Trophoblast cell (in vitro differentiated cells and primary cell): ENCODE measurements around the gene ACY1.
A peak's percentile ranks its signal among the peaks of the same experiment; 100 is the strongest.

Experiments
- DNase-seq, 2 donors: peaks; one replicate each; pipeline ENCODE4 v3.0.0-alpha.2; 2016
- H2AFZ ChIP-seq: 2 replicates; pipeline ENCODE4 v1.6.1; 2013; ENCODE audit warnings: low read length, moderate library complexity, mild to moderate bottlenecking; ENCODE audit not compliant: insufficient read depth, poor library complexity
- H2AK5ac ChIP-seq: 2 replicates; pipeline ENCODE4 v1.6.1; 2013; ENCODE audit warnings: mild to moderate bottlenecking, low read length
- H2BK120ac ChIP-seq: 2 replicates; pipeline ENCODE4 v1.6.1; 2013; ENCODE audit warnings: low read length, mild to moderate bottlenecking, moderate library complexity; ENCODE audit not compliant: insufficient read depth, poor library complexity
- H2BK12ac ChIP-seq: 2 replicates; pipeline ENCODE4 v1.6.1; 2013; ENCODE audit warnings: mild to moderate bottlenecking, low read length, moderate library complexity
- H2BK5ac ChIP-seq: 2 replicates; pipeline ENCODE4 v1.6.1; 2013; ENCODE audit warnings: low read length, low read depth, moderate library complexity, mild to moderate bottlenecking; ENCODE audit not compliant: poor library complexity
- H3K14ac ChIP-seq: 2 replicates; pipeline ENCODE4 v1.6.1; 2013; ENCODE audit warnings: mild to moderate bottlenecking, low read length
- H3K18ac ChIP-seq: 2 replicates; pipeline ENCODE4 v1.6.1; 2013; ENCODE audit warnings: mild to moderate bottlenecking, low read length
- H3K23ac ChIP-seq: 2 replicates; pipeline ENCODE4 v1.6.1; 2013; ENCODE audit warnings: low read length
- H3K27ac ChIP-seq: 2 replicates; pipeline ENCODE4 v1.5.1; 2013; ENCODE audit warnings: low read depth, mild to moderate bottlenecking, inconsistent platforms, low read length, moderate library complexity
- H3K27me3 ChIP-seq: 2 replicates; pipeline ENCODE4 v1.6.1; 2013; ENCODE audit warnings: inconsistent platforms, mild to moderate bottlenecking, low read length, moderate library complexity; ENCODE audit not compliant: insufficient read depth
- H3K36me3 ChIP-seq, 2 experiments: 1 replicate in 1 of 2; 2 replicates in 1 of 2; pipeline ENCODE4 v1.6.1; 2013; ENCODE audit warnings: low read length in 2 of 2, mild to moderate bottlenecking in 2 of 2, moderate library complexity in 1 of 2; ENCODE audit not compliant: insufficient read depth in 2 of 2, control insufficient read depth in 1 of 2
- H3K4ac ChIP-seq: 2 replicates; pipeline ENCODE4 v1.6.1; 2013; ENCODE audit warnings: low read depth, mild to moderate bottlenecking, low read length, moderate library complexity
- H3K4me1 ChIP-seq, 2 experiments: 1 replicate in 1 of 2; 2 replicates in 1 of 2; pipeline ENCODE4 v1.6.1; 2013; ENCODE audit warnings: low read length in 2 of 2, mild to moderate bottlenecking in 2 of 2, moderate library complexity in 1 of 2; ENCODE audit not compliant: insufficient read depth in 2 of 2, control insufficient read depth in 1 of 2
- H3K4me2 ChIP-seq: 2 replicates; pipeline ENCODE4 v1.6.1; 2013; ENCODE audit warnings: inconsistent platforms, mild to moderate bottlenecking, low read length, moderate library complexity
- H3K4me3 ChIP-seq: 2 replicates; pipeline ENCODE4 v1.5.1; 2013; ENCODE audit warnings: mild to moderate bottlenecking, low read depth, low read length, inconsistent platforms
- H3K79me1 ChIP-seq: one replicate; pipeline ENCODE4 v1.6.1; 2013; ENCODE audit warnings: low read length
- H3K79me2 ChIP-seq: 2 replicates; pipeline ENCODE4 v1.6.1; 2013; ENCODE audit warnings: low read length, mild to moderate bottlenecking; ENCODE audit not compliant: control insufficient read depth, insufficient read depth, poor library complexity
- H3K9ac ChIP-seq: 2 replicates; pipeline ENCODE4 v1.6.1; 2013; ENCODE audit warnings: mild to moderate bottlenecking, low read length
- H3K9me3 ChIP-seq: 2 replicates; pipeline ENCODE4 v1.6.1; 2013; ENCODE audit warnings: low read depth, mild to moderate bottlenecking, control low read depth, inconsistent platforms, low read length; ENCODE audit not compliant: insufficient read depth
- H4K12ac ChIP-seq: 2 replicates; pipeline ENCODE4 v1.6.1; 2013; ENCODE audit warnings: low read depth, mild to moderate bottlenecking, low read length, moderate library complexity
- H4K8ac ChIP-seq: 2 replicates; pipeline ENCODE4 v1.6.1; 2013; ENCODE audit warnings: low read depth, mild to moderate bottlenecking, low read length, moderate library complexity
- H4K91ac ChIP-seq: one replicate; pipeline ENCODE4 v1.6.1; 2013; ENCODE audit warnings: low read depth, mild to moderate bottlenecking, low read length, moderate library complexity
- WGBS: extraction: QIAGEN DNeasy Blood & Tissue Kit; methylation state at CpG from one replicate; pipeline ENCODE4 v1.1.7; 2013; ENCODE audit warnings: missing lambda C conversion rate; ENCODE audit not compliant: insufficient read length, insufficient coverage; ENCODE audit errors: extremely low coverage; 5-methylcytosine and 5-hydroxymethylcytosine counted together

ACY1 gene

DNA sequence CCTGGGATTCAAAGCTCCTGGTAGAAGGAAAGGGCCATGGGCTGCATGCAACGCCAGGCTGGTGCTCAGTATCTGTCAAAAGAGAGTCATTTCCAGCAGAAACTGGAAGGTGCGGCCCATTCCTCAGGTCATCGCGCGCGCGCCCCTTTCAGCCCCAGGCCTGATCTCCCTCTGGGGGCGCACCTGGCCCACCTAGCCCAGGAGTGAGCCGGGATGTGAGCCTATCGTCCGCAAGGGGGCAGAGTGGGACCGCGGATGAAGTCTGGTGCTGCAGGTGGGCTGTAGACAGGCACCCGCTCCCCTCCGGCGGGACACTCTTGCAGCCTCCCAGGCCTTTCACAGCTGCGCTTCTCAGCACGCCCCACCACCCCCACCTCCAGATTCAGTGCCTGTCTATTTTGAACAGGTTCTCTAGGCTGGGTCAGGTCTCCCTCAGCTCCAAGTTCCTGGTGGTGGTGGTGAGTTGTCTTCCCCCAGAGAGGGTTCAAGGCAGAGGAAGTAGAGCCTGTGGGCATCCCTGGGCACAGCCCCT lies 18.2 kb downstream of the ACY1 start:
- Histone ChIP-seq H3K79me2 (no peaks in the 10 kb centered on the region), H4K91ac (no peak overlapping the region), H3K18ac (no peak overlapping the region), H4K8ac (no peak overlapping the region), H3K4me3 (no peak overlapping the region), H4K12ac (no peak overlapping the region), H3K27me3 (no peaks in the 10 kb centered on the region), H2BK120ac (no peak overlapping the region), H2BK5ac (no peak overlapping the region), H3K9me3 (no peaks in the 10 kb centered on the region), H3K36me3 (no peaks in the 10 kb centered on the region), H3K4ac (no peak overlapping the region), H2AK5ac (no peak overlapping the region), H3K4me2 (no peak overlapping the region), H3K27ac (no peak overlapping the region), H2BK12ac (no peak overlapping the region), H3K79me1 (no peaks in the 10 kb centered on the region), H3K9ac (no peak overlapping the region), H3K14ac (no peak overlapping the region), H3K4me1 (peaks cover 10% of the 10 kb centered on the region in 2 experiments), H3K23ac (no peak overlapping the region), H2AFZ (no peak overlapping the region)
- peak; percentile 50 to 82 for DNase-seq
- no CpG with 5 or more reads among the region's 18 CpGs for WGBS

DNA sequence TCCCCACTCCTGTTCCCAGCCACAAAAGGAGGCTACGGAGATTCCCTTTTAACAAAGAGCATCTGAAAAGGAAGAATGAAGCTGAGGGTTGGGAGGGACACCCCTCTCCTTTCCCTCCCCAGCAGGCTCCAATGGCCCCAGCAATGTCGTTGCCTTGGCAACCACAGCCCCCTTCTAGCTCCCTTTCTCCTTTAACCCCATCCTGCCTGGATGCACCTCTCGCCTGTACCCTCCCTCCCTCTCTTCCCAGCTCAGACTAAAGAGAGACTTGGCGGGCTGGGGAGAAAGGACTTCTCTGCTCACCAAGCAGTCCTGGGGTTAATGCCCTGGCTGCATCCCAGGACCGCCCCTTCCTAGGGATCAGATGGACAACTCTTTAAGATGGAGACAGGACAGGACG lies 19.4 kb downstream of the ACY1 start:
- Histone ChIP-seq H2BK5ac (no peak overlapping the region), H3K18ac (no peak overlapping the region), H3K27me3 (no peaks in the 10 kb centered on the region), H3K4me1 (peaks cover 10% of the 10 kb centered on the region in 2 experiments), H3K79me2 (no peaks in the 10 kb centered on the region), H3K4me2 (no peak overlapping the region), H2AK5ac (no peak overlapping the region), H3K9me3 (no peaks in the 10 kb centered on the region), H3K79me1 (no peaks in the 10 kb centered on the region), H2BK12ac (no peak overlapping the region), H3K23ac (no peak overlapping the region), H3K4me3 (no peak overlapping the region), H4K8ac (no peak overlapping the region), H4K12ac (no peak overlapping the region), H3K4ac (no peak overlapping the region), H3K14ac (no peak overlapping the region), H3K27ac (no peak overlapping the region), H3K9ac (no peak overlapping the region), H2AFZ (no peak overlapping the region), H3K36me3 (no peaks in the 10 kb centered on the region), H2BK120ac (no peak overlapping the region), H4K91ac (no peak overlapping the region)
- no CpG with 5 or more reads among the region's 6 CpGs for WGBS
- DNase-seq = no peak

DNA sequence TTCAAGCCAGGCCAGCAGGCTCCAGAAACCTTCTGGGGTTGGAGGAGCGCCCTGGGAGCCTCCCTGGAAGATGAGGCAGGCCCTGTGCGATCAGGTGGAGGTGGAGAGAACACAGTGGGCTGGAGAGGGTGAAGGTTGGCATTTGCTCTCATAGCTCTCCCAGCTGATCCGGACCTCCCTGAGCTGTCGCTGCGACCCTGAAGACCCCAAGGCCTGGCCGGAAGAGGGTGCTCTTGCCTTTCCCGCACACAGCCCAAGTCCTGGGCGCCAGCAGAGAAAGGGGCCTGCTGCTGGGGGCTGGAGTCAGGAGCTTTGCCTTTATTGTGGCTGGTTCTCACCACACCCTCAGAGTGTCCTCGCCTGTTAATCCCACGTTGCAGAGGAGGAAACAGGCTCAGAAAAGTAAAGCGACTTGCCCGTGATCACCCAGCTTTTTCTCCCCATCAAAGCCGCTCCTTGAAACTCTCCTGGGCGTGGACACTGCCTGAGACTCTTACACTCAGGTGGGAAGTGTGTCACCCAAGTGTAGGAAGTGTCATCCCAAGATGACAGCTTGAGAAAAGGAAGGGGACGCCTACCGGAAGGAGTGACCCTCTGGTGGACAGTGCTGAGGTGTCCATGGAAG lies 20.9 kb downstream of the ACY1 start:
- H3K4me2 ChIP-seq = no peak overlapping the region
- no peak overlapping the region for H3K4me3 ChIP-seq
- H3K9ac ChIP-seq = no peak overlapping the region
- H3K79me2 ChIP-seq = no peaks in the 10 kb centered on the region
- no peak overlapping the region for H2BK120ac ChIP-seq
- WGBS = no CpG with 5 or more reads among the region's 16 CpGs
- H3K36me3 ChIP-seq = no peaks in the 10 kb centered on the region
- no peak overlapping the region for H4K8ac ChIP-seq
- H3K9me3 ChIP-seq = no peaks in the 10 kb centered on the region
- H3K27me3 ChIP-seq = no peaks in the 10 kb centered on the region
- H3K79me1 ChIP-seq = no peaks in the 10 kb centered on the region
- peak overlapping the region; percentile 5 for H2AFZ ChIP-seq
- H4K91ac ChIP-seq = no peak overlapping the region
- no peak overlapping the region for H2BK5ac ChIP-seq
- H2BK12ac ChIP-seq = no peak overlapping the region
- no peak overlapping the region for H3K23ac ChIP-seq
- H2AK5ac ChIP-seq = no peak overlapping the region
- peaks cover 7 to 10% of the 10 kb centered on the region in 2 experiments for H3K4me1 ChIP-seq
- H3K27ac ChIP-seq = no peak overlapping the region
- no peak for DNase-seq
- no peak overlapping the region for H3K18ac ChIP-seq
- H4K12ac ChIP-seq = no peak overlapping the region
- H3K4ac ChIP-seq = no peak overlapping the region
- H3K14ac ChIP-seq = no peak overlapping the region

DNA sequence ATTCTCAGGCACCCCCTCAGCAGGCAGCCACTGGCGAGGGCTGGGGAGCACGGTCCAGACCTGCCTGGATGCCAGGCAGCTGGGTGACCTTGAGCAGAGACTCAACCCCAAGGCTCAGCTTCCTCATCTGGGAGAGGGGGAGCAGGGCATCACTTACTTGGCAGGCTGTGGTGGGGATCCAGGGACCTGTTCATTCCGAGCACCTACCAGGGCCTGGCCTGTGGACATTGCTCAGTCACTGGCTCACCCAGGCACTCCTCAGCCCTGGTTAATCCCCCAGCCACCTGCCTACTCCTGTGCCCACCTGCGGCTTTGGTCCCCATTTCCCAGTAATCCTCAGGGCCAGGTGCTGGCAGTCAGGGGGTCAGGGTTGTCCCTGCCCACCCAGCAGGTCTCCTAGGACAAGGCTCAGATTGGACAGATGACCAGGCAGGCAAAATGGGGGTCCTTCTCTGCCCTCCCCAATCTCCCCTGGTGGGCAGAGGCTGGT lies 21.6 kb downstream of the ACY1 start:
- no peak overlapping the region for H3K4me2 ChIP-seq
- H3K4ac ChIP-seq = no peak overlapping the region
- WGBS = no CpG with 5 or more reads among the region's 4 CpGs
- H3K79me2 ChIP-seq = no peaks in the 10 kb centered on the region
- no peak overlapping the region for H2BK5ac ChIP-seq
- no peak overlapping the region for H4K91ac ChIP-seq
- DNase-seq = no peak
- H3K79me1 ChIP-seq = no peaks in the 10 kb centered on the region
- H2BK12ac ChIP-seq = no peak overlapping the region
- H2AFZ ChIP-seq = no peak overlapping the region
- no peaks in the 10 kb centered on the region for H3K27me3 ChIP-seq
- H3K4me3 ChIP-seq = no peak overlapping the region
- no peak overlapping the region for H2BK120ac ChIP-seq
- H3K14ac ChIP-seq = no peak overlapping the region
- H4K8ac ChIP-seq = no peak overlapping the region
- H3K36me3 ChIP-seq = no peaks in the 10 kb centered on the region
- no peak overlapping the region for H3K18ac ChIP-seq
- H3K9me3 ChIP-seq = no peaks in the 10 kb centered on the region
- no peak overlapping the region for H3K27ac ChIP-seq
- H3K23ac ChIP-seq = no peak overlapping the region
- peaks cover 7 to 10% of the 10 kb centered on the region in 2 experiments for H3K4me1 ChIP-seq
- H3K9ac ChIP-seq = no peak overlapping the region
- H2AK5ac ChIP-seq = no peak overlapping the region
- H4K12ac ChIP-seq = no peak overlapping the region
